CD14-positive monocyte (primary cell): ENCODE measurements around the gene PPM1F. TPM values are rescaled to one million over a fixed set of nuclear protein-coding genes. Genes with fewer than 3 reads are reported as not detected.

Experiments used
- DNase-seq, 3 donors: peaks; one replicate each; pipeline ENCODE4 v3.0.0-alpha.2; 2011 to 2022
- H2AFZ ChIP-seq: 2 replicates; pipeline ENCODE4 v1.6.0; 2012; ENCODE audit warnings: mild to moderate bottlenecking, low read depth, low read length, inconsistent platforms; ENCODE audit not compliant: insufficient read depth, poor library complexity, severe bottlenecking
- H3K27ac ChIP-seq, 2 donors: 1 replicate in 1 of 2; 2 replicates in 1 of 2; pipeline ENCODE4 v1.5.1; 2012 to 2013; ENCODE audit warnings: low read length in 2 of 2, control low read depth in 1 of 2, inconsistent platforms in 1 of 2, low read depth in 1 of 2, mild to moderate bottlenecking in 1 of 2
- H3K27me3 ChIP-seq, 2 donors: one replicate each; pipeline versions ENCODE4 v1.6.0 to v1.6.1; 2011 to 2013; ENCODE audit warnings: low read length in 2 of 2; ENCODE audit not compliant: control insufficient read depth in 2 of 2, insufficient read depth in 2 of 2
- H3K36me3 ChIP-seq, 2 donors: replicated peaks in 1 of 2; 1 replicate in 1 of 2; 2 replicates in 1 of 2; pipeline versions ENCODE4 v1.5.1 to v1.6.1; 2012 to 2013; ENCODE audit warnings: low read length in 2 of 2, control low read depth in 1 of 2, inconsistent platforms in 1 of 2, mild to moderate bottlenecking in 1 of 2; ENCODE audit not compliant: insufficient read depth in 2 of 2, control insufficient read depth in 1 of 2
- H3K4me1 ChIP-seq, 2 donors: 1 replicate in 1 of 2; 2 replicates in 1 of 2; pipeline versions ENCODE4 v1.5.1 to v1.6.1; 2012 to 2013; ENCODE audit warnings: low read length in 2 of 2, control low read depth in 1 of 2, inconsistent platforms in 1 of 2, mild to moderate bottlenecking in 1 of 2, moderate library complexity in 1 of 2; ENCODE audit not compliant: insufficient read depth in 2 of 2, control insufficient read depth in 1 of 2
- H3K4me2 ChIP-seq: replicated peaks from 2 replicates; pipeline ENCODE3; 2012; ENCODE audit warnings: low read length, moderate library complexity, mild to moderate bottlenecking; ENCODE audit not compliant: poor library complexity, severe bottlenecking; ENCODE audit errors: extremely low read depth
- H3K4me3 ChIP-seq, 3 experiments: fragments of 200-600 bp in 1 of 3; sonication (generic) in 1 of 3; replicated peaks in 1 of 3; 1 replicate in 2 of 3; 2 replicates in 1 of 3; pipeline ENCODE4 v1.5.1; 2011 to 2013; ENCODE audit warnings: low read length in 3 of 3, mild to moderate bottlenecking in 3 of 3, control low read depth in 2 of 3, low read depth in 2 of 3, inconsistent platforms in 1 of 3, moderate library complexity in 1 of 3
- H3K79me2 ChIP-seq: 2 replicates; pipeline ENCODE4 v1.6.0; 2012; ENCODE audit warnings: mild to moderate bottlenecking, control low read depth, inconsistent platforms, low read length, moderate library complexity; ENCODE audit not compliant: insufficient read depth
- H3K9ac ChIP-seq: 2 replicates; pipeline ENCODE4 v1.6.0; 2017; ENCODE audit warnings: low read length, mild to moderate bottlenecking; ENCODE audit not compliant: insufficient read depth, poor library complexity, severe bottlenecking
- H3K9me3 ChIP-seq, 2 donors: replicated peaks in 1 of 2; 1 replicate in 1 of 2; 2 replicates in 1 of 2; pipeline versions ENCODE4 v1.5.1 to v1.6.1; 2012 to 2013; ENCODE audit warnings: low read length in 2 of 2, control low read depth in 1 of 2; ENCODE audit not compliant: control insufficient read depth in 1 of 2, insufficient read depth in 1 of 2
- H4K20me1 ChIP-seq: 2 replicates; pipeline ENCODE4 v1.6.0; 2012; ENCODE audit warnings: mild to moderate bottlenecking, low read length, control low read depth, moderate library complexity; ENCODE audit not compliant: insufficient read depth
- H3K27ac Mint-ChIP-seq, 7 donors: one replicate each; pipeline ENCODE4 v1.8.0; 2020; ENCODE audit warnings: mild to moderate bottlenecking in 7 of 7, mixed read lengths in 7 of 7, moderate library complexity in 6 of 7, inconsistent platforms in 2 of 7
- H3K27me3 Mint-ChIP-seq, 3 donors: one replicate each; pipeline ENCODE4 v1.8.0; 2021 to 2022; ENCODE audit warnings: low read depth in 3 of 3, mild to moderate bottlenecking in 3 of 3, mixed read lengths in 3 of 3, moderate library complexity in 3 of 3, inconsistent platforms in 1 of 3
- H3K36me3 Mint-ChIP-seq, 2 donors: one replicate each; pipeline ENCODE4 v1.8.0; 2020; ENCODE audit warnings: mixed read lengths in 2 of 2, inconsistent platforms in 1 of 2, mild to moderate bottlenecking in 1 of 2
- H3K4me1 Mint-ChIP-seq: one replicate; pipeline ENCODE4 v1.8.0; 2020; ENCODE audit warnings: mild to moderate bottlenecking, mixed read lengths
- H3K4me3 Mint-ChIP-seq, 2 donors: one replicate each; pipeline ENCODE4 v1.8.0; 2020; ENCODE audit warnings: mild to moderate bottlenecking in 2 of 2, mixed read lengths in 2 of 2, moderate library complexity in 1 of 2
- H3K9me3 Mint-ChIP-seq, 7 donors: one replicate each; pipeline ENCODE4 v1.8.0; 2020 to 2022; ENCODE audit warnings: mixed read lengths in 7 of 7, mild to moderate bottlenecking in 6 of 7, moderate library complexity in 6 of 7, inconsistent platforms in 2 of 7
- CTCF ChIP-seq: fragments of 200-600 bp; IDR thresholded peaks from one replicate; pipeline ENCODE4 v1.8.0; 2022; ENCODE audit warnings: antibody characterized with exemption, mild to moderate bottlenecking
- WGBS: methylation state at CpG from one replicate; pipeline ENCODE4 v1.1.5; 2013; ENCODE audit warnings: missing lambda C conversion rate; ENCODE audit not compliant: insufficient coverage; 5-methylcytosine and 5-hydroxymethylcytosine counted together
- intact Hi-C, 2 donors: fragments of 100-400 bp; cut with micrococcal nuclease; formaldehyde crosslinking; loops; one replicate each; pipeline versions ENCODE4 v1.15.0 to v1.15.1; 2023
- polyA plus RNA-seq, 3 donors: library from polyadenylated mRNA; depleted of rRNA in 1 of 3; unstranded in 2 of 3; stranded (reverse) in 1 of 3; fragments of 300-500 nt in 2 of 3; fragments of >200 nt in 1 of 3; fragmentation: Illumina TruSeq in 2 of 3; gene quantifications; 1 replicate in 2 of 3; 2 replicates in 1 of 3; pipeline ENCODE4 v1.2.3, GENCODE V29; 2012 to 2021

PPM1F gene
- polyA plus RNA-seq, 3 donors: 28.8 to 95.0 (median 37.2) TPM

- peaks cover 26% of the 10 kb centered on the region in 2 donors for H3K4me1 ChIP-seq
- Mint-ChIP-seq H3K27me3 (no peaks in the 10 kb centered on the region), H3K4me3 (no peak overlapping the region), H3K9me3 (no peaks in the 10 kb centered on the region), H3K4me1 (peaks cover 25% of the 10 kb centered on the region), H3K36me3 (peaks cover 63 to 79% of the 10 kb centered on the region in 2 donors), H3K27ac (no peak overlapping the region)
- no peaks in the 10 kb centered on the region for H3K9me3 ChIP-seq
- no peak overlapping the region for H2AFZ ChIP-seq
- no peak overlapping the region for H3K9ac ChIP-seq
- TF ChIP-seq CTCF: no peak
- peaks cover 65% of the 10 kb centered on the region for H4K20me1 ChIP-seq
- intact Hi-C loops: loop anchor here (10.0 kb wide), 3 partner anchors 118 to 278 kb away; no protein-coding TSS in a partner anchor
- peaks cover 74 to 85% of the 10 kb centered on the region in 2 donors for H3K36me3 ChIP-seq
- no peaks in the 10 kb centered on the region for H3K27me3 ChIP-seq
- WGBS: 100% methylated on average over 1 of the region's 3 CpGs
- no peak overlapping the region for H3K4me2 ChIP-seq
- peaks cover 19% of the 10 kb centered on the region for H3K79me2 ChIP-seq
- DNase-seq: no peak
- peak overlapping the region in 1 of 2 donors; percentile 26 for H3K27ac ChIP-seq
- H3K4me3 ChIP-seq: no peak overlapping the region
Measured at GRCh38 chr22:21932347-21932746, 20.3 kb downstream of the PPM1F start.

GRCh38 chr22:21931056-21931455 lies 21.6 kb downstream of the PPM1F start:
- H3K27me3 Mint-ChIP-seq: no peaks in the 10 kb centered on the region
- Histone ChIP-seq H3K27me3 (no peaks in the 10 kb centered on the region), H3K4me3 (no peak overlapping the region), H4K20me1 (peaks cover 78% of the 10 kb centered on the region), H3K9ac (no peak overlapping the region), H3K4me1 (peaks cover 13% of the 10 kb centered on the region in 2 donors), H3K27ac (no peak overlapping the region), H2AFZ (no peak overlapping the region), H3K9me3 (no peaks in the 10 kb centered on the region), H3K79me2 (peaks cover 19% of the 10 kb centered on the region), H3K36me3 (peaks cover 86 to 98% of the 10 kb centered on the region in 2 donors), H3K4me2 (no peak overlapping the region)
- no peaks in the 10 kb centered on the region for H3K9me3 Mint-ChIP-seq
- peaks cover 74 to 91% of the 10 kb centered on the region in 2 donors for H3K36me3 Mint-ChIP-seq
- peaks cover 12% of the 10 kb centered on the region for H3K4me1 Mint-ChIP-seq
- 98% methylated on average over 10 of the region's 12 CpGs for WGBS
- no peak overlapping the region for H3K27ac Mint-ChIP-seq
- intact Hi-C loops: loop anchor here (10.0 kb wide), 3 partner anchors 116 to 276 kb away; no protein-coding TSS in a partner anchor
- no peak for TF ChIP-seq CTCF
- no peak overlapping the region for H3K4me3 Mint-ChIP-seq
- no peak for DNase-seq
